CD14-positive monocyte (primary cell): Measurements from ENCODE around the gene RBM12. TPM values are rescaled to one million over a fixed set of nuclear protein-coding genes. Genes with fewer than 3 reads are reported as not detected.
A peak's percentile ranks its signal among the peaks of the same experiment; 100 is the strongest.

Source experiments
- DNase-seq, 3 donors: peaks; one replicate each; pipeline ENCODE4 v3.0.0-alpha.2; 2011 to 2022
- H2AFZ ChIP-seq: 2 replicates; pipeline ENCODE4 v1.6.0; 2012; ENCODE audit warnings: mild to moderate bottlenecking, low read depth, low read length, inconsistent platforms; ENCODE audit not compliant: insufficient read depth, poor library complexity, severe bottlenecking
- H3K27ac ChIP-seq, 2 donors: 1 replicate in 1 of 2; 2 replicates in 1 of 2; pipeline ENCODE4 v1.5.1; 2012 to 2013; ENCODE audit warnings: low read length in 2 of 2, control low read depth in 1 of 2, inconsistent platforms in 1 of 2, low read depth in 1 of 2, mild to moderate bottlenecking in 1 of 2
- H3K27me3 ChIP-seq, 2 donors: one replicate each; pipeline versions ENCODE4 v1.6.0 to v1.6.1; 2011 to 2013; ENCODE audit warnings: low read length in 2 of 2; ENCODE audit not compliant: control insufficient read depth in 2 of 2, insufficient read depth in 2 of 2
- H3K36me3 ChIP-seq, 2 donors: replicated peaks in 1 of 2; 1 replicate in 1 of 2; 2 replicates in 1 of 2; pipeline versions ENCODE4 v1.5.1 to v1.6.1; 2012 to 2013; ENCODE audit warnings: low read length in 2 of 2, control low read depth in 1 of 2, inconsistent platforms in 1 of 2, mild to moderate bottlenecking in 1 of 2; ENCODE audit not compliant: insufficient read depth in 2 of 2, control insufficient read depth in 1 of 2
- H3K4me1 ChIP-seq, 2 donors: 1 replicate in 1 of 2; 2 replicates in 1 of 2; pipeline versions ENCODE4 v1.5.1 to v1.6.1; 2012 to 2013; ENCODE audit warnings: low read length in 2 of 2, control low read depth in 1 of 2, inconsistent platforms in 1 of 2, mild to moderate bottlenecking in 1 of 2, moderate library complexity in 1 of 2; ENCODE audit not compliant: insufficient read depth in 2 of 2, control insufficient read depth in 1 of 2
- H3K4me2 ChIP-seq: replicated peaks from 2 replicates; pipeline ENCODE3; 2012; ENCODE audit warnings: low read length, moderate library complexity, mild to moderate bottlenecking; ENCODE audit not compliant: poor library complexity, severe bottlenecking; ENCODE audit errors: extremely low read depth
- H3K4me3 ChIP-seq, 3 experiments: fragments of 200-600 bp in 1 of 3; sonication (generic) in 1 of 3; replicated peaks in 1 of 3; 1 replicate in 2 of 3; 2 replicates in 1 of 3; pipeline ENCODE4 v1.5.1; 2011 to 2013; ENCODE audit warnings: low read length in 3 of 3, mild to moderate bottlenecking in 3 of 3, control low read depth in 2 of 3, low read depth in 2 of 3, inconsistent platforms in 1 of 3, moderate library complexity in 1 of 3
- H3K79me2 ChIP-seq: 2 replicates; pipeline ENCODE4 v1.6.0; 2012; ENCODE audit warnings: mild to moderate bottlenecking, control low read depth, inconsistent platforms, low read length, moderate library complexity; ENCODE audit not compliant: insufficient read depth
- H3K9ac ChIP-seq: 2 replicates; pipeline ENCODE4 v1.6.0; 2017; ENCODE audit warnings: low read length, mild to moderate bottlenecking; ENCODE audit not compliant: insufficient read depth, poor library complexity, severe bottlenecking
- H3K9me3 ChIP-seq, 2 donors: replicated peaks in 1 of 2; 1 replicate in 1 of 2; 2 replicates in 1 of 2; pipeline versions ENCODE4 v1.5.1 to v1.6.1; 2012 to 2013; ENCODE audit warnings: low read length in 2 of 2, control low read depth in 1 of 2; ENCODE audit not compliant: control insufficient read depth in 1 of 2, insufficient read depth in 1 of 2
- H4K20me1 ChIP-seq: 2 replicates; pipeline ENCODE4 v1.6.0; 2012; ENCODE audit warnings: mild to moderate bottlenecking, low read length, control low read depth, moderate library complexity; ENCODE audit not compliant: insufficient read depth
- H3K27ac Mint-ChIP-seq, 7 donors: one replicate each; pipeline ENCODE4 v1.8.0; 2020; ENCODE audit warnings: mild to moderate bottlenecking in 7 of 7, mixed read lengths in 7 of 7, moderate library complexity in 6 of 7, inconsistent platforms in 2 of 7
- H3K27me3 Mint-ChIP-seq, 3 donors: one replicate each; pipeline ENCODE4 v1.8.0; 2021 to 2022; ENCODE audit warnings: low read depth in 3 of 3, mild to moderate bottlenecking in 3 of 3, mixed read lengths in 3 of 3, moderate library complexity in 3 of 3, inconsistent platforms in 1 of 3
- H3K36me3 Mint-ChIP-seq, 2 donors: one replicate each; pipeline ENCODE4 v1.8.0; 2020; ENCODE audit warnings: mixed read lengths in 2 of 2, inconsistent platforms in 1 of 2, mild to moderate bottlenecking in 1 of 2
- H3K4me1 Mint-ChIP-seq: one replicate; pipeline ENCODE4 v1.8.0; 2020; ENCODE audit warnings: mild to moderate bottlenecking, mixed read lengths
- H3K4me3 Mint-ChIP-seq, 2 donors: one replicate each; pipeline ENCODE4 v1.8.0; 2020; ENCODE audit warnings: mild to moderate bottlenecking in 2 of 2, mixed read lengths in 2 of 2, moderate library complexity in 1 of 2
- H3K9me3 Mint-ChIP-seq, 7 donors: one replicate each; pipeline ENCODE4 v1.8.0; 2020 to 2022; ENCODE audit warnings: mixed read lengths in 7 of 7, mild to moderate bottlenecking in 6 of 7, moderate library complexity in 6 of 7, inconsistent platforms in 2 of 7
- CTCF ChIP-seq: fragments of 200-600 bp; IDR thresholded peaks from one replicate; pipeline ENCODE4 v1.8.0; 2022; ENCODE audit warnings: antibody characterized with exemption, mild to moderate bottlenecking
- WGBS: methylation state at CpG from one replicate; pipeline ENCODE4 v1.1.5; 2013; ENCODE audit warnings: missing lambda C conversion rate; ENCODE audit not compliant: insufficient coverage; 5-methylcytosine and 5-hydroxymethylcytosine counted together
- intact Hi-C, 2 donors: fragments of 100-400 bp; cut with micrococcal nuclease; formaldehyde crosslinking; loops; one replicate each; pipeline versions ENCODE4 v1.15.0 to v1.15.1; 2023
- polyA plus RNA-seq, 3 donors: library from polyadenylated mRNA; depleted of rRNA in 1 of 3; unstranded in 2 of 3; stranded (reverse) in 1 of 3; fragments of 300-500 nt in 2 of 3; fragments of >200 nt in 1 of 3; fragmentation: Illumina TruSeq in 2 of 3; gene quantifications; 1 replicate in 2 of 3; 2 replicates in 1 of 3; pipeline ENCODE4 v1.2.3, GENCODE V29; 2012 to 2021

RBM12 gene
- polyA plus RNA-seq, 3 donors, result 21.5 to 32.8 (median 30.4) TPM

DNA sequence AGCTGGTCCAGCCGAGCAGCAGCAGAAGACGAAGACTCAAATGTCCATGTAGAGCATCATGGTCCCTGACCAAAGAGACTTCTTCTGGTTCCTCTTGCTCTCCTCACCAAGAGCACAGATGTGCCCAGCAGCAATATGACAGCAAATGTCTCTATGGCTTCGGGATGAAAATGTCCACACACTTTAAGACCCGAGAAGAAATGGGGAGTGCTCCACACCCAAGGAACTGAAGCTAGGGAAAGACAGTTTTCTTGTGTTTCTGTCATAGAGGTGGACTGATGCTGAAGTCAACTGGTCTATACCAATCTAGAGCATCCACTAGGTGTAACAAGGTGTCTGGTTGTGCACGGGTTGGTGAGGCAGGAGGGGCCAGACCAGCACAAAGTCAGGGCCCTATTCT lies 4.5 kb upstream of the RBM12 start:
- peak overlapping the region in 1 of 7 donors; percentile 33 for H3K27ac Mint-ChIP-seq

GRCh38 chr20:35665949-35666288 lies 1.2 kb upstream of the RBM12 start:
- peaks cover 28% of the 10 kb centered on the region for H3K4me1 Mint-ChIP-seq
- Histone ChIP-seq H3K9me3 (no peaks in the 10 kb centered on the region), H3K4me1 (peaks cover 28 to 36% of the 10 kb centered on the region in 2 donors), H4K20me1 (peaks cover 8% of the 10 kb centered on the region), H3K9ac (no peak overlapping the region), H2AFZ (no peak overlapping the region), H3K36me3 (peaks cover 26 to 27% of the 10 kb centered on the region in 2 donors), H3K27ac (no peak overlapping the region), H3K4me2 (no peak overlapping the region), H3K79me2 (peaks cover 42% of the 10 kb centered on the region), H3K4me3 (no peak overlapping the region), H3K27me3 (no peaks in the 10 kb centered on the region)
- DNase-seq, result no peak
- no peaks in the 10 kb centered on the region for H3K27me3 Mint-ChIP-seq
- WGBS, result 97% methylated on average over 10 of the region's 17 CpGs
- intact Hi-C loops, result loop anchor here in 1 of 2 donors (10.0 kb wide), 1 partner anchor 51 kb away; the partner anchor contains the start of gene SPAG4
- peak overlapping the region in 5 of 7 donors; percentile 15 to 99 (median 97) for H3K27ac Mint-ChIP-seq
- H3K36me3 Mint-ChIP-seq, result peaks cover 29 to 32% of the 10 kb centered on the region in 2 donors
- no peak overlapping the region for H3K4me3 Mint-ChIP-seq
- peaks cover 0 to 3% (median 0%) of the 10 kb centered on the region in 7 donors for H3K9me3 Mint-ChIP-seq
- TF ChIP-seq CTCF, result no peak

More for the DNA sequence above, 4.5 kb upstream of the RBM12 start:
- Histone ChIP-seq H3K36me3 (peaks cover 49 to 60% of the 10 kb centered on the region in 2 donors), H3K9me3 (no peaks in the 10 kb centered on the region), H2AFZ (no peak overlapping the region), H3K27me3 (no peaks in the 10 kb centered on the region), H3K4me2 (no peak overlapping the region), H3K4me3 (no peak overlapping the region), H3K79me2 (peaks cover 9% of the 10 kb centered on the region), H3K4me1 (peaks cover 2 to 3% of the 10 kb centered on the region in 2 donors), H3K9ac (no peak overlapping the region), H4K20me1 (no peaks in the 10 kb centered on the region), H3K27ac (no peak overlapping the region)
- TF ChIP-seq CTCF, result no peak
- no peak for DNase-seq
- no peaks in the 10 kb centered on the region for H3K27me3 Mint-ChIP-seq
- no peak overlapping the region for H3K4me3 Mint-ChIP-seq
- 100% methylated on average over 3 of the region's 5 CpGs for WGBS
- H3K9me3 Mint-ChIP-seq, result peaks cover 0 to 3% (median 0%) of the 10 kb centered on the region in 7 donors
- no peaks in the 10 kb centered on the region for H3K4me1 Mint-ChIP-seq
- H3K36me3 Mint-ChIP-seq, result peaks cover 51 to 65% of the 10 kb centered on the region in 2 donors
- intact Hi-C loops, result loop anchor here in 1 of 2 donors (10.0 kb wide), 1 partner anchor 54 kb away; the partner anchor contains the start of gene SPAG4
